Endothelial cell of umbilical vein (primary cell): ENCODE measurements around the gene KIF18A.

Experiments
- POLR2A ChIP-seq: IDR thresholded peaks from 2 replicates; pipeline ENCODE4 v1.6.1; 2012; ENCODE audit warnings: low read depth, mild to moderate bottlenecking, control low read depth, low read length
- POLR2AphosphoS5 ChIP-seq: IDR thresholded peaks from 2 replicates; pipeline ENCODE4 v1.6.1; 2012; ENCODE audit warnings: low read depth, mild to moderate bottlenecking, control low read depth, low read length, moderate library complexity; ENCODE audit not compliant: insufficient read depth
- TF ChIP-seq, protein P1 (sequence below): IDR thresholded peaks from 2 replicates; pipeline ENCODE4 v1.6.1; 2011; ENCODE audit not compliant: insufficient read depth, insufficient read length
- TF ChIP-seq, protein P2 (sequence below), 2 donors: IDR thresholded peaks; 1 replicate in 1 of 2; 2 replicates in 1 of 2; pipeline ENCODE4 v1.5.1; 2011; ENCODE audit warnings: low read length in 2 of 2, mild to moderate bottlenecking in 2 of 2, moderate library complexity in 2 of 2, control low read depth in 1 of 2, inconsistent platforms in 1 of 2, low read depth in 1 of 2; ENCODE audit not compliant: insufficient read depth in 1 of 2; ENCODE audit errors: extremely low read depth in 1 of 2

DNA sequence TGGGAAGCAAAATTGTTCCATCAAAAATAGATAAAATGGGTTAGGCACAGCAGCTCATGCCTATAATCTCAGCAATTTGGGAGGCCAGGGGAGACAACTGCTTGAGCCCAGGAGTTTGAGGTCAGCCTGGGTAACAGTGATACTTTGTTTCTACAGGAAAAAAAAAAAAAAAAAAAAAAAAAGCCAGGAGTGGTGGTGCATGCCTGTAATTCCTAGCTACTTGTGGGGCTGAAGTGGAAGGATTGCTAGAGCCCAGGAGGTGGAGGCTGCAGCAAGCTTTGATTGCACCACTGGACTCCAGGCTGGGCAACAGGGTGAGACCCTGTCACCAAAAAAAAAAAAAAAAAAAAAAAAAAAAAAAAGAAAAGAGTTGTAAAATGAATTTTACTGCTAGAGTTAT lies 49.6 kb downstream of the KIF18A start:
- TF ChIP-seq, protein P1, sequence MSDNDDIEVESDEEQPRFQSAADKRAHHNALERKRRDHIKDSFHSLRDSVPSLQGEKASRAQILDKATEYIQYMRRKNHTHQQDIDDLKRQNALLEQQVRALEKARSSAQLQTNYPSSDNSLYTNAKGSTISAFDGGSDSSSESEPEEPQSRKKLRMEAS, result no peak
- TF ChIP-seq, protein P2, sequence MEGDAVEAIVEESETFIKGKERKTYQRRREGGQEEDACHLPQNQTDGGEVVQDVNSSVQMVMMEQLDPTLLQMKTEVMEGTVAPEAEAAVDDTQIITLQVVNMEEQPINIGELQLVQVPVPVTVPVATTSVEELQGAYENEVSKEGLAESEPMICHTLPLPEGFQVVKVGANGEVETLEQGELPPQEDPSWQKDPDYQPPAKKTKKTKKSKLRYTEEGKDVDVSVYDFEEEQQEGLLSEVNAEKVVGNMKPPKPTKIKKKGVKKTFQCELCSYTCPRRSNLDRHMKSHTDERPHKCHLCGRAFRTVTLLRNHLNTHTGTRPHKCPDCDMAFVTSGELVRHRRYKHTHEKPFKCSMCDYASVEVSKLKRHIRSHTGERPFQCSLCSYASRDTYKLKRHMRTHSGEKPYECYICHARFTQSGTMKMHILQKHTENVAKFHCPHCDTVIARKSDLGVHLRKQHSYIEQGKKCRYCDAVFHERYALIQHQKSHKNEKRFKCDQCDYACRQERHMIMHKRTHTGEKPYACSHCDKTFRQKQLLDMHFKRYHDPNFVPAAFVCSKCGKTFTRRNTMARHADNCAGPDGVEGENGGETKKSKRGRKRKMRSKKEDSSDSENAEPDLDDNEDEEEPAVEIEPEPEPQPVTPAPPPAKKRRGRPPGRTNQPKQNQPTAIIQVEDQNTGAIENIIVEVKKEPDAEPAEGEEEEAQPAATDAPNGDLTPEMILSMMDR (IDR thresholded peaks at IDR 0.05; ENCODE audit: extremely low read depth in 1 of 2, insufficient read depth in 1 of 2, low read depth in 1 of 2, low read length in 2 of 2), result no peak
- TF ChIP-seq POLR2A (no peak), POLR2AphosphoS5 (no peak)
